ENCODE measurements around the gene ITPR3. TPM values are rescaled to one million over a fixed set of nuclear protein-coding genes. Genes with fewer than 3 reads are reported as not detected.

The ITPR3 gene
- total and polyA plus RNA-seq, 2 of the 13 experiments (the other 11 are each of a cell fraction or from before 2014, with no cell fraction given): 3.8 to 21.4 TPM

DNA sequence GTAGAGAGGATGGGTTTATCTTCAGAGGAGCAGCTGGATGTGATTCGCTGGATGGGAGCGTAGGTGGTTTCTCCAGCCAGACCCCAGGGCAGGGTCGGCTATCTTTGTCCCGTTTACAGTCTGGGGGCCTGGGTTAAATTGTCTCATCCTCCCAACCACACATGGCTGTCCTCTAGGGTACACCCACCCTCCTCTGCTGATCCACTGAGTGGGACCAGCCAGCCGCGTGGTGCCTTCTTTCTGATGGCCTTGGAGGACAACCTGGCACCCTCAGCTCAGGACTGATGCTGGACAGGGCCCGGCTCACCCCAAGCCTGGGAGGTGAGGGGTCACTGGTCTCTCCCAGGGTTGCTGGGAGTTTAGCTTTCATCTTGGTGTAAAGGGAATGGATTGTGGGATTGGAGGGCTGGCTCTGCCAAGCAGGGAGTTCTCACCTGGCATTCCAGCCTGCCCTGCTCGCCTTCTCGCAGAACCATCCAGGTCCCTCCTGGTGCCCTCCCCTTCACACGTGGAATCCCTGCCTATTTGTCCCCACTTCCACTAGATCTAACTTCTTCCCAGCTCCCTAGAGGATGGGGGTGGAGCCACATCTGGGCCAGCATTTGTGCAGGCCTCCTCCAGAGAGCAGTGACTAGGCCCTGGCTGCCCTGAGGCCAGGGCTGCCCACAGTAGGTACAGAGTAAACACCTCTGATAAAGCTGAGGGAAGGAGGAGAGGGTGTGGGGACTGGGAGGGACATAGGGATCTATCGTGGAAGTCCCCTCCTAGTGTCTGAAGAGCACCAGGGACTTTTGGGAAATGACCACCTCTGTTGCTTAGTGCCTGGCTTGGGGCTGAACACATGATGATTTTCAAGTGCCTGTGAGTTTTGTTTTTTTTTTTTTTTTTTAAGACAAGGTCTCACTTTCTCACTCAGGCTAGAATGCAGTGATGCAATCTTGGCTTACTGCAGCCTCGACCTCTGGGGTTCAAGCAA, 1.6 kb downstream of the ITPR3 start (continued):
- TF ChIP-seq, protein P1, sequence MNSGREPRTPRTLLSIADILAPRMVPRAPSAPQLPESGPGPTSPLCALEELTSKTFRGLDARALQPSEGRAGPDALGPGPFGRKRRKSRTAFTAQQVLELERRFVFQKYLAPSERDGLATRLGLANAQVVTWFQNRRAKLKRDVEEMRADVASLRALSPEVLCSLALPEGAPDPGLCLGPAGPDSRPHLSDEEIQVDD (CRISPR knock-in tag; IDR thresholded peaks at IDR 0.05; ENCODE audit: borderline replicate concordance): no peak
- peak; percentile 54; the same call in 1 of the 2 replicates for TF ChIP-seq ZFX (CRISPR knock-in tag; IDR thresholded peaks at IDR 0.05; ENCODE audit: low read depth)
- TF ChIP-seq KDM2A (CRISPR knock-in tag; IDR thresholded peaks at IDR 0.05; ENCODE audit: borderline replicate concordance, low read depth): no peak; the same call in 1 of the 2 replicates
- TF ChIP-seq, protein P2, sequence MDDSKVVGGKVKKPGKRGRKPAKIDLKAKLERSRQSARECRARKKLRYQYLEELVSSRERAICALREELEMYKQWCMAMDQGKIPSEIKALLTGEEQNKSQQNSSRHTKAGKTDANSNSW (CRISPR knock-in tag; IDR thresholded peaks at IDR 0.05; ENCODE audit: borderline replicate concordance): no peak
- no peak for TF ChIP-seq RORA (CRISPR knock-in tag; IDR thresholded peaks at IDR 0.05)
- no peak for TF ChIP-seq MEF2D (CRISPR knock-in tag; IDR thresholded peaks at IDR 0.05)
- TF ChIP-seq ZNF335 (CRISPR knock-in tag; IDR thresholded peaks at IDR 0.05): 0 out of 2 replicates have a peak, but pooled peaks have one; percentile 35
- TF ChIP-seq, protein P3, sequence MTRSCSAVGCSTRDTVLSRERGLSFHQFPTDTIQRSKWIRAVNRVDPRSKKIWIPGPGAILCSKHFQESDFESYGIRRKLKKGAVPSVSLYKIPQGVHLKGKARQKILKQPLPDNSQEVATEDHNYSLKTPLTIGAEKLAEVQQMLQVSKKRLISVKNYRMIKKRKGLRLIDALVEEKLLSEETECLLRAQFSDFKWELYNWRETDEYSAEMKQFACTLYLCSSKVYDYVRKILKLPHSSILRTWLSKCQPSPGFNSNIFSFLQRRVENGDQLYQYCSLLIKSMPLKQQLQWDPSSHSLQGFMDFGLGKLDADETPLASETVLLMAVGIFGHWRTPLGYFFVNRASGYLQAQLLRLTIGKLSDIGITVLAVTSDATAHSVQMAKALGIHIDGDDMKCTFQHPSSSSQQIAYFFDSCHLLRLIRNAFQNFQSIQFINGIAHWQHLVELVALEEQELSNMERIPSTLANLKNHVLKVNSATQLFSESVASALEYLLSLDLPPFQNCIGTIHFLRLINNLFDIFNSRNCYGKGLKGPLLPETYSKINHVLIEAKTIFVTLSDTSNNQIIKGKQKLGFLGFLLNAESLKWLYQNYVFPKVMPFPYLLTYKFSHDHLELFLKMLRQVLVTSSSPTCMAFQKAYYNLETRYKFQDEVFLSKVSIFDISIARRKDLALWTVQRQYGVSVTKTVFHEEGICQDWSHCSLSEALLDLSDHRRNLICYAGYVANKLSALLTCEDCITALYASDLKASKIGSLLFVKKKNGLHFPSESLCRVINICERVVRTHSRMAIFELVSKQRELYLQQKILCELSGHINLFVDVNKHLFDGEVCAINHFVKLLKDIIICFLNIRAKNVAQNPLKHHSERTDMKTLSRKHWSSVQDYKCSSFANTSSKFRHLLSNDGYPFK (CRISPR knock-in tag; IDR thresholded peaks at IDR 0.05; ENCODE audit: borderline replicate concordance): 0 out of 2 replicates have a peak, but pooled peaks have one; percentile 26
- no peak for TF ChIP-seq ZFP82 (CRISPR knock-in tag; IDR thresholded peaks at IDR 0.05; ENCODE audit: borderline replicate concordance)
- no peak for TF ChIP-seq RCOR2 (CRISPR knock-in tag; IDR thresholded peaks at IDR 0.05)
- no peak for TF ChIP-seq NR2C2 (CRISPR knock-in tag; IDR thresholded peaks at IDR 0.05; ENCODE audit: borderline replicate concordance)
- no peak for TF ChIP-seq FOXA1 (IDR thresholded peaks at IDR 0.05)
- TF ChIP-seq FOXA1 (CRISPR knock-in tag; IDR thresholded peaks at IDR 0.05): peak; percentile 77
- TF ChIP-seq ZNF496 (CRISPR knock-in tag; IDR thresholded peaks at IDR 0.05; ENCODE audit: insufficient replicate concordance): no peak

All from HepG2 (cell line).